ENCODE results near the gene ADD3.

Gene ADD3

DNA sequence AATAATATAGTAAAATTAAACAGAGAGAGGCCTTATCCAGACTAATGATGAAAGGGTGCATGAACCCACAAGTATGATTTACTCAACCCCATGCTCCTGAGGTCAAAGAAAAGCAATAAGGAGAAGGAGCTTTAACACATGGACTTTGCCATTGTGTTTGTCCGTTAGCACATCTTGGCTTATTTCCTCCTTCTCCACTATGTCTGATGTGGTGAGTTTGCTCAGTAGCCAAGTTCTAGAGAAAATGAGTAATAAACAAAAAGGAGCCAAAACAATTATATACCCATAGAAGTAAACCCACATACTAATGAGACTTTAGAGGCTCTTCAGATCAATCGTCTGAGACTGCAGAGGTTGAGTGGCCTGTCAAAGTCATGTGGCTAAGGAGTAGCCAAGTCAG is 26.1 kb upstream of the ADD3 start:
- no peaks in the 10 kb centered on the region for H3K36me3 ChIP-seq (ENCODE audit: insufficient read depth, low read length)

DNA sequence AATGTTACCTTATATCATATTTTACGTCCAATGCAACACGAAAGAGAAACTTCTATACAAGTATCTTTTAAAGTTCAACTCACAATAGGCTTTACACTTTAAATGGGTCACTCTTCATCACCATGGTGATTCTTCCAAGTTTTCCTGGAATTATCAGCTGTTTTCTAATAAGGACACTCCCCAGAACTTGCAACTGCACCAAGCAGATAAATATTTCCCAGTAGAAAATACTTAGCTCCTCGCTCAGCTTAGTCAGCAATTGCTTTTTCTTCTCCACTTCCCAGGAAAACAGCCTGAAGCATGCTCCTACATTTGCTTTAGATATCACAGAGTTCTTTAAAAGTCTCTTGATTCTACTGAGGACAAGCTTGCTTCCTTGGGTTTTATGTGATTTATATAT is 25.7 kb upstream of the ADD3 start:
- H3F3A ChIP-seq (ENCODE audit: insufficient read depth, low read length), result no peaks in the 10 kb centered on the region
- H3K4me2 ChIP-seq (ENCODE audit: low read length), result no peak overlapping the region
- no peaks in the 10 kb centered on the region for H3K9me2 ChIP-seq (ENCODE audit: low read depth, low read length)
- H4K20me1 ChIP-seq (ENCODE audit: insufficient read depth, low read length), result no peaks in the 10 kb centered on the region
- H3K4me1 ChIP-seq (ENCODE audit: insufficient read depth, low read length, severe bottlenecking), result no peaks in the 10 kb centered on the region
- no peaks in the 10 kb centered on the region for H3K79me2 ChIP-seq (ENCODE audit: insufficient read depth, low read length)
- no peak overlapping the region for H3K27ac ChIP-seq (ENCODE audit: low read depth, low read length, poor library complexity, severe bottlenecking)
- H2AFZ ChIP-seq (ENCODE audit: low read length), result no peak overlapping the region
- H3K27me3 ChIP-seq (ENCODE audit: insufficient read depth, low read length), result no peaks in the 10 kb centered on the region
- no peaks in the 10 kb centered on the region; the same call in 1 of the 2 replicates for H3K36me3 ChIP-seq (ENCODE audit: insufficient read depth, low read length)
- no peak overlapping the region for H3K9ac ChIP-seq (ENCODE audit: low read length)
- no peak overlapping the region for H3K4me3 ChIP-seq (ENCODE audit: low read depth, low read length, poor library complexity, severe bottlenecking)
- peaks cover 4% of the 10 kb centered on the region for H3K9me3 ChIP-seq (ENCODE audit: low read length)
- no peak for TF ChIP-seq EZH2 (IDR thresholded peaks at IDR 0.05; ENCODE audit: borderline replicate concordance, low read length)
- TF ChIP-seq, protein P1, sequence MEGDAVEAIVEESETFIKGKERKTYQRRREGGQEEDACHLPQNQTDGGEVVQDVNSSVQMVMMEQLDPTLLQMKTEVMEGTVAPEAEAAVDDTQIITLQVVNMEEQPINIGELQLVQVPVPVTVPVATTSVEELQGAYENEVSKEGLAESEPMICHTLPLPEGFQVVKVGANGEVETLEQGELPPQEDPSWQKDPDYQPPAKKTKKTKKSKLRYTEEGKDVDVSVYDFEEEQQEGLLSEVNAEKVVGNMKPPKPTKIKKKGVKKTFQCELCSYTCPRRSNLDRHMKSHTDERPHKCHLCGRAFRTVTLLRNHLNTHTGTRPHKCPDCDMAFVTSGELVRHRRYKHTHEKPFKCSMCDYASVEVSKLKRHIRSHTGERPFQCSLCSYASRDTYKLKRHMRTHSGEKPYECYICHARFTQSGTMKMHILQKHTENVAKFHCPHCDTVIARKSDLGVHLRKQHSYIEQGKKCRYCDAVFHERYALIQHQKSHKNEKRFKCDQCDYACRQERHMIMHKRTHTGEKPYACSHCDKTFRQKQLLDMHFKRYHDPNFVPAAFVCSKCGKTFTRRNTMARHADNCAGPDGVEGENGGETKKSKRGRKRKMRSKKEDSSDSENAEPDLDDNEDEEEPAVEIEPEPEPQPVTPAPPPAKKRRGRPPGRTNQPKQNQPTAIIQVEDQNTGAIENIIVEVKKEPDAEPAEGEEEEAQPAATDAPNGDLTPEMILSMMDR (IDR thresholded peaks at IDR 0.05; ENCODE audit: low read length), result no peak

More for the DNA sequence above, 26.1 kb upstream of the ADD3 start:
- Histone ChIP-seq H3F3A (ENCODE audit: insufficient read depth, low read length) (no peaks in the 10 kb centered on the region), H3K27ac (ENCODE audit: low read depth, low read length, poor library complexity, severe bottlenecking) (no peak overlapping the region), H3K9ac (ENCODE audit: low read length) (no peak overlapping the region), H2AFZ (ENCODE audit: low read length) (no peak overlapping the region), H3K4me2 (ENCODE audit: low read length) (no peak overlapping the region), H3K79me2 (ENCODE audit: insufficient read depth, low read length) (no peaks in the 10 kb centered on the region), H3K4me3 (ENCODE audit: low read depth, low read length, poor library complexity, severe bottlenecking) (no peak overlapping the region), H3K9me3 (ENCODE audit: low read length) (no peaks in the 10 kb centered on the region), H3K27me3 (ENCODE audit: insufficient read depth, low read length) (no peaks in the 10 kb centered on the region), H4K20me1 (ENCODE audit: insufficient read depth, low read length) (no peaks in the 10 kb centered on the region), H3K9me2 (ENCODE audit: low read depth, low read length) (no peaks in the 10 kb centered on the region), H3K4me1 (ENCODE audit: insufficient read depth, low read length, severe bottlenecking) (no peaks in the 10 kb centered on the region)
- no peak for TF ChIP-seq EZH2 (IDR thresholded peaks at IDR 0.05; ENCODE audit: borderline replicate concordance, low read length)
- TF ChIP-seq, protein P1 (IDR thresholded peaks at IDR 0.05; ENCODE audit: low read length), result no peak

DNA sequence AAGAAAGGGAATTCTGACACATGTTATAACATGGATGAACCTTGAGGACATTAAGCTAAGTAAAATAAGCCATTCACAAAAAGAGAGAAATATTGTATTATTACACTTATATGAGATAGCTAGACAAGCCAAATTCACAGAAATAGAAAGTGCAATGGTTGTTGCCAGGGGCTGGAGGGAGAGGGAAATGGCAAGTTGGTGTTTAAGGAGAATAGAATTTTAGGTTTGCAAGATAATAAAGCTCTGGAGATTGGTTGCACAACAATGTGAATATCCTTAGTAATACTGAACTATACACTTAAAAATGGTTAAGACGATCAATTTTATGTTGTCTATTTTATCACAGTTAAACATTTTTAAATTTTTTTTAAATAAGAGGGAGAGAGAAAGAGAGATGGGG is 25.0 kb upstream of the ADD3 start:
- no peaks in the 10 kb centered on the region for H3K4me1 ChIP-seq (ENCODE audit: insufficient read depth, low read length, severe bottlenecking)
- H3K4me3 ChIP-seq (ENCODE audit: low read depth, low read length, poor library complexity, severe bottlenecking), result no peak overlapping the region
- TF ChIP-seq EZH2 (IDR thresholded peaks at IDR 0.05; ENCODE audit: borderline replicate concordance, low read length), result no peak
- TF ChIP-seq, protein P1 (IDR thresholded peaks at IDR 0.05; ENCODE audit: low read length), result no peak
- H3K27ac ChIP-seq (ENCODE audit: low read depth, low read length, poor library complexity, severe bottlenecking), result no peak overlapping the region
- no peaks in the 10 kb centered on the region for H3K9me2 ChIP-seq (ENCODE audit: low read depth, low read length)
- no peaks in the 10 kb centered on the region; the same call in 1 of the 2 replicates for H3K36me3 ChIP-seq (ENCODE audit: insufficient read depth, low read length)
- H4K20me1 ChIP-seq (ENCODE audit: insufficient read depth, low read length), result no peaks in the 10 kb centered on the region
- H3K79me2 ChIP-seq (ENCODE audit: insufficient read depth, low read length), result no peaks in the 10 kb centered on the region
- H3K27me3 ChIP-seq (ENCODE audit: insufficient read depth, low read length), result no peaks in the 10 kb centered on the region
- H3K9ac ChIP-seq (ENCODE audit: low read length), result no peak overlapping the region
- H2AFZ ChIP-seq (ENCODE audit: low read length), result no peak overlapping the region
- H3F3A ChIP-seq (ENCODE audit: insufficient read depth, low read length), result no peaks in the 10 kb centered on the region
- H3K9me3 ChIP-seq (ENCODE audit: low read length), result peaks cover 11% of the 10 kb centered on the region
- no peak overlapping the region for H3K4me2 ChIP-seq (ENCODE audit: low read length)
